Liver (tissue), 9 donors: ENCODE measurements around the gene RPS6KA5. TPM values are rescaled to one million over a fixed set of nuclear protein-coding genes. Genes with fewer than 3 reads are reported as not detected.

ENCODE experiments used
- DNase-seq: peaks from one replicate; pipeline ENCODE4 v3.0.0-alpha.2; 2017; ENCODE audit warnings: low spot score
- H3K27ac ChIP-seq, 2 donors: one replicate each; pipeline ENCODE4 v1.7.0; 2013; ENCODE audit warnings: inconsistent platforms in 2 of 2, low read length in 2 of 2, control low read depth in 1 of 2, low read depth in 1 of 2, mild to moderate bottlenecking in 1 of 2
- H3K27me3 ChIP-seq, 4 donors: one replicate each; pipeline versions ENCODE4 v1.6.1 to v1.7.0; 2013; ENCODE audit warnings: low read length in 3 of 4, inconsistent platforms in 1 of 4, mild to moderate bottlenecking in 1 of 4, moderate library complexity in 1 of 4; ENCODE audit not compliant: control insufficient read depth in 4 of 4, insufficient read depth in 4 of 4
- H3K36me3 ChIP-seq, 4 donors: one replicate each; pipeline versions ENCODE4 v1.6.1 to v1.7.0; 2013; ENCODE audit warnings: low read length in 3 of 4, mild to moderate bottlenecking in 3 of 4, low read depth in 1 of 4, moderate library complexity in 1 of 4; ENCODE audit not compliant: control insufficient read depth in 4 of 4, insufficient read depth in 3 of 4
- H3K4me1 ChIP-seq, 4 donors: one replicate each; pipeline versions ENCODE4 v1.6.1 to v1.7.0; 2013; ENCODE audit warnings: low read length in 3 of 4, mild to moderate bottlenecking in 3 of 4, moderate library complexity in 1 of 4; ENCODE audit not compliant: control insufficient read depth in 4 of 4, insufficient read depth in 4 of 4
- H3K4me3 ChIP-seq, 3 donors: one replicate each; pipeline versions ENCODE4 v1.6.1 to v1.7.0; 2013; ENCODE audit warnings: low read length in 3 of 3, control low read depth in 1 of 3, low read depth in 1 of 3, mild to moderate bottlenecking in 1 of 3
- H3K9ac ChIP-seq, 2 donors: one replicate each; pipeline ENCODE4 v1.7.0; 2013; ENCODE audit warnings: low read length in 2 of 2, mild to moderate bottlenecking in 2 of 2, moderate library complexity in 2 of 2, control low read depth in 1 of 2, low read depth in 1 of 2
- H3K9me3 ChIP-seq, 4 donors: one replicate each; pipeline versions ENCODE4 v1.6.1 to v1.7.0; 2013; ENCODE audit warnings: low read length in 3 of 4; ENCODE audit not compliant: control insufficient read depth in 4 of 4
- ATF3 ChIP-seq: IDR thresholded peaks from 2 replicates; pipeline ENCODE4 v1.6.1; 2016; ENCODE audit warnings: antibody characterized with exemption
- EGR1 ChIP-seq, 2 donors: IDR thresholded peaks; 2 replicates each; pipeline ENCODE4 v1.6.1; 2016 to 2018; ENCODE audit warnings: antibody characterized with exemption in 2 of 2, low read depth in 2 of 2
- FOXA1 ChIP-seq: IDR thresholded peaks from 2 replicates; pipeline ENCODE4 v1.6.1; 2016; ENCODE audit warnings: antibody characterized with exemption
- FOXA2 ChIP-seq: IDR thresholded peaks from 2 replicates; pipeline ENCODE4 v1.6.1; 2016; ENCODE audit warnings: antibody characterized with exemption
- GABPA ChIP-seq, 2 donors: IDR thresholded peaks in 1 of 2; conservative IDR thresholded peaks in 1 of 2; 2 replicates each; pipeline ENCODE4 v1.6.1; 2016; ENCODE audit warnings: antibody characterized with exemption in 2 of 2, mild to moderate bottlenecking in 1 of 2, moderate library complexity in 1 of 2
- HNF4A ChIP-seq, 2 donors: conservative IDR thresholded peaks; 2 replicates each; pipeline ENCODE4 v1.6.1; 2016; ENCODE audit warnings: antibody characterized with exemption in 2 of 2, mild to moderate bottlenecking in 2 of 2
- HNF4G ChIP-seq: IDR thresholded peaks from 2 replicates; pipeline ENCODE4 v1.6.1; 2016; ENCODE audit warnings: antibody characterized with exemption
- JUND ChIP-seq, 2 donors: IDR thresholded peaks; 2 replicates each; pipeline ENCODE4 v1.6.1; 2016; ENCODE audit warnings: antibody characterized with exemption in 2 of 2
- MAX ChIP-seq: IDR thresholded peaks from 2 replicates; pipeline ENCODE4 v1.6.1; 2016; ENCODE audit warnings: antibody characterized with exemption
- NR2F2 ChIP-seq: IDR thresholded peaks from 2 replicates; pipeline ENCODE4 v1.6.1; 2016; ENCODE audit warnings: antibody characterized with exemption
- REST ChIP-seq: IDR thresholded peaks from 2 replicates; pipeline ENCODE4 v1.6.1; 2016; ENCODE audit warnings: antibody characterized with exemption, mild to moderate bottlenecking
- RXRA ChIP-seq, 2 donors: IDR thresholded peaks; 2 replicates each; pipeline ENCODE4 v1.6.1; 2017 to 2018; ENCODE audit warnings: antibody characterized with exemption in 2 of 2, mild to moderate bottlenecking in 1 of 2
- TAF1 ChIP-seq: conservative IDR thresholded peaks from 2 replicates; pipeline ENCODE4 v1.6.1; 2016; ENCODE audit warnings: antibody characterized with exemption, mild to moderate bottlenecking
- YY1 ChIP-seq: IDR thresholded peaks from 2 replicates; pipeline ENCODE4 v1.6.1; 2016; ENCODE audit warnings: antibody characterized with exemption, mild to moderate bottlenecking
- WGBS: extraction: QIAGEN DNeasy Blood & Tissue Kit; methylation state at CpG from one replicate; pipeline ENCODE4 v1.1.7; 2013; 5-methylcytosine and 5-hydroxymethylcytosine counted together
- polyA plus RNA-seq, 2 donors: library from polyadenylated mRNA; stranded (reverse) in 1 of 2; unstranded in 1 of 2; fragments of 200-250 nt in 1 of 2; fragments of >200 nt in 1 of 2; fragmentation: Nextera tagmentation in 1 of 2; extraction: Ambion mirVana in 1 of 2; gene quantifications; one replicate each; pipeline versions ENCODE4 v1.2.1 to v1.2.3, GENCODE V29; 2013 to 2015
- total RNA-seq, 2 donors: library from RNA; depleted of rRNA; stranded (reverse); fragments of >200 nt; gene quantifications; one replicate each; pipeline ENCODE4 v1.2.3, GENCODE V29; 2014
- donor health status: healthy.
- donor health status: healthy.
- donor health status: healthy.
- donor health status: healthy.
- donor health status: healthy.

The RPS6KA5 gene
- total and polyA plus RNA-seq, 4 donors = 0.52 to 2.3 (median 1.3) TPM

GRCh38 chr14:90836692-90837063, 223.8 kb downstream of the RPS6KA5 start:
- Histone ChIP-seq H3K9ac (no peak overlapping the region), H3K27ac (no peak overlapping the region)
- DNase-seq = no peak

GRCh38 chr14:90831821-90832220, 228.6 kb downstream of the RPS6KA5 start:
- TF ChIP-seq GABPA (IDR thresholded peaks at IDR 0.05 in 1 of 2, conservative IDR thresholded peaks at IDR 0.05 in 1 of 2) (no peak), RXRA (IDR thresholded peaks at IDR 0.05) (no peak), HNF4A (conservative IDR thresholded peaks at IDR 0.05) (no peak), ATF3 (no peak), MAX (no peak), REST (no peak), JUND (IDR thresholded peaks at IDR 0.05) (no peak), FOXA1 (no peak), HNF4G (no peak), EGR1 (IDR thresholded peaks at IDR 0.05; ENCODE audit: low read depth in 2 of 2) (no peak), NR2F2 (no peak), TAF1 (no peak), YY1 (no peak)
- Histone ChIP-seq H3K9ac (no peak overlapping the region), H3K4me1 (peaks cover 0 to 4% (median 3%) of the 10 kb centered on the region in 4 donors), H3K36me3 (no peaks in the 10 kb centered on the region), H3K9me3 (no peaks in the 10 kb centered on the region), H3K27ac (no peak overlapping the region), H3K4me3 (no peak overlapping the region), H3K27me3 (no peaks in the 10 kb centered on the region)
- WGBS = 95% methylated on average over 10 of the region's 10 CpGs
- no peak for DNase-seq

More at GRCh38 chr14:90836692-90837063, 223.8 kb downstream of the RPS6KA5 start:
- H3K4me3 ChIP-seq = no peak overlapping the region
- TF ChIP-seq MAX = no peak
- no peak for TF ChIP-seq EGR1 (IDR thresholded peaks at IDR 0.05; ENCODE audit: low read depth in 2 of 2)
- TF ChIP-seq JUND (IDR thresholded peaks at IDR 0.05) = no peak
- TF ChIP-seq FOXA2 = no peak
- TF ChIP-seq YY1 = no peak
- no peak for TF ChIP-seq HNF4G
- H3K27me3 ChIP-seq = no peaks in the 10 kb centered on the region
- no peaks in the 10 kb centered on the region for H3K9me3 ChIP-seq
- H3K4me1 ChIP-seq = no peaks in the 10 kb centered on the region
- H3K36me3 ChIP-seq = no peaks in the 10 kb centered on the region
- WGBS = 82% methylated on average over 7 of the region's 7 CpGs
